B cell (primary cell): Measurements from ENCODE around the gene LARGE1.

Source experiments
- CTCF ChIP-seq: fragments of 200-600 bp; IDR thresholded peaks from one replicate; pipeline ENCODE4 v1.8.0; 2022; ENCODE audit warnings: antibody characterized with exemption, mild to moderate bottlenecking
- EZH2 ChIP-seq: IDR thresholded peaks from 2 replicates; pipeline ENCODE4 v1.6.1; 2012; ENCODE audit warnings: borderline replicate concordance, low read depth, mild to moderate bottlenecking, moderate library complexity, low read length; ENCODE audit not compliant: insufficient read depth, poor library complexity, severe bottlenecking

- TF ChIP-seq CTCF (no peak), EZH2 (no peak)
Measured at GRCh38 chr22:33687464-33687863, 232.8 kb downstream of the LARGE1 start.
